GM23248 (cell line): Measurements from ENCODE around the gene MAP2. TPM values are rescaled to one million over a fixed set of nuclear protein-coding genes. Genes with fewer than 3 reads are reported as not detected.

Source experiments
- DNase-seq: peaks from one replicate; pipeline ENCODE4 v3.0.0-alpha.2; 2015
- H2AFZ ChIP-seq: fragments of 200-600 bp; sonication (generic); 2 replicates; pipeline ENCODE4 v1.6.1; 2016; ENCODE audit warnings: antibody characterized with exemption
- H3F3A ChIP-seq: fragments of 200-600 bp; sonication (generic); 2 replicates; pipeline ENCODE4 v1.6.1; 2016; ENCODE audit warnings: mild to moderate bottlenecking, antibody characterized with exemption, mixed run types; ENCODE audit not compliant: insufficient read depth
- H3K27ac ChIP-seq: fragments of 200-600 bp; sonication (generic); 2 replicates; pipeline ENCODE4 v1.5.1; 2016; ENCODE audit warnings: mild to moderate bottlenecking
- H3K27me3 ChIP-seq: fragments of 200-600 bp; sonication (generic); replicated peaks from 2 replicates; pipeline ENCODE4 v1.6.1; 2016; ENCODE audit warnings: mild to moderate bottlenecking; ENCODE audit not compliant: insufficient read depth
- H3K36me3 ChIP-seq: fragments of 200-600 bp; sonication (generic); 2 replicates; pipeline ENCODE4 v1.6.1; 2016; ENCODE audit warnings: low read depth, mild to moderate bottlenecking
- H3K4me1 ChIP-seq: fragments of 200-600 bp; sonication (generic); 2 replicates; pipeline ENCODE4 v1.6.1; 2016; ENCODE audit warnings: mild to moderate bottlenecking; ENCODE audit not compliant: insufficient read depth
- H3K4me2 ChIP-seq: fragments of 200-600 bp; sonication (generic); one replicate; pipeline ENCODE4 v1.6.1; 2016; ENCODE audit warnings: mild to moderate bottlenecking; ENCODE audit not compliant: unreplicated experiment
- H3K4me3 ChIP-seq: fragments of 200-600 bp; sonication (generic); 2 replicates; pipeline ENCODE4 v1.5.1; 2016; ENCODE audit warnings: mild to moderate bottlenecking
- H3K79me2 ChIP-seq: fragments of 200-600 bp; sonication (generic); 2 replicates; pipeline ENCODE4 v1.6.1; 2016; ENCODE audit warnings: mild to moderate bottlenecking; ENCODE audit not compliant: insufficient read depth
- H3K9ac ChIP-seq: fragments of 200-600 bp; sonication (generic); 2 replicates; pipeline ENCODE4 v1.6.1; 2016; ENCODE audit warnings: mild to moderate bottlenecking
- H3K9me2 ChIP-seq: fragments of 200-600 bp; sonication (generic); 2 replicates; pipeline ENCODE4 v1.6.1; 2016; ENCODE audit warnings: mixed run types, mild to moderate bottlenecking, moderate library complexity; ENCODE audit not compliant: insufficient read depth
- H3K9me3 ChIP-seq: fragments of 200-600 bp; sonication (generic); one replicate; pipeline ENCODE4 v1.6.1; 2017; ENCODE audit warnings: low read depth
- H4K20me1 ChIP-seq: fragments of 200-600 bp; sonication (generic); 2 replicates; pipeline ENCODE4 v1.6.0; 2016; ENCODE audit not compliant: insufficient read depth
- EZH2 ChIP-seq: fragments of 200-600 bp; sonication (generic); IDR thresholded peaks from 2 replicates; pipeline ENCODE4 v1.6.1; 2018; ENCODE audit warnings: antibody characterized with exemption, mild to moderate bottlenecking; ENCODE audit not compliant: insufficient read depth, poor library complexity, severe bottlenecking
- EZH2phosphoT487 ChIP-seq: fragments of 200-600 bp; sonication (generic); IDR thresholded peaks from 2 replicates; pipeline ENCODE4 v1.6.1; 2018; ENCODE audit warnings: antibody characterized with exemption, moderate library complexity, mild to moderate bottlenecking, low read depth; ENCODE audit not compliant: insufficient read depth
- whole genome bisulfite sequencing, 2 experiments: methylation state at CpG; one replicate each; pipeline ENCODE4 v1.1.6; 2015 to 2017; ENCODE audit warnings: low lambda C conversion rate in 2 of 2, low coverage in 1 of 2; ENCODE audit errors: missing lambda C conversion rate in 2 of 2; 5-methylcytosine and 5-hydroxymethylcytosine counted together
- in situ Hi-C: fragments of 300-500 bp; cut with MboI; formaldehyde crosslinking; loops from 2 replicates; pipeline ENCODE4 v1.15.0; 2020
- polyA plus RNA-seq: library from polyadenylated mRNA; unstranded; fragments of >200 nt; fragmentation: Nextera tagmentation; extraction: Ambion mirVana; gene quantifications from 2 replicates; pipeline ENCODE4 v1.2.1, GENCODE V29; 2016
- total RNA-seq: library from RNA; depleted of rRNA; stranded (reverse); fragments of >200 nt; shearing (Covaris generic); gene quantifications from 2 replicates; pipeline ENCODE4 v1.2.3, GENCODE V29; 2014

The MAP2 gene
- total and polyA plus RNA-seq, 2 experiments from 2014 or later, result 1.1 to 7.6 TPM

- Histone ChIP-seq H3K79me2 (no peaks in the 10 kb centered on the region), H3K9me3 (no peaks in the 10 kb centered on the region), H3K9ac (no peak overlapping the region), H3K9me2 (no peaks in the 10 kb centered on the region), H3F3A (peaks cover 2% of the 10 kb centered on the region; the same call in 1 of the 2 replicates), H3K27ac (no peak overlapping the region), H3K36me3 (no peaks in the 10 kb centered on the region), H2AFZ (no peak overlapping the region), H3K27me3 (no peaks in the 10 kb centered on the region), H3K4me3 (no peak overlapping the region), H4K20me1 (no peaks in the 10 kb centered on the region), H3K4me1 (peaks cover 1% of the 10 kb centered on the region), H3K4me2 (no peak overlapping the region)
- in situ Hi-C loops, result no loop called here
- no peak for DNase-seq
- 91 to 96% methylated on average over 1 of the region's 1 CpG for WGBS, 2 experiments
- no peak for TF ChIP-seq EZH2
- TF ChIP-seq EZH2phosphoT487, result no peak
These were observed 256.7 kb downstream of the MAP2 start for GRCh38 chr2:209680596-209680995.

GRCh38 chr2:209681201-209681735, 257.4 kb downstream of the MAP2 start:
- Histone ChIP-seq H3K36me3 (no peaks in the 10 kb centered on the region), H3K4me3 (no peak overlapping the region), H3K9me3 (no peaks in the 10 kb centered on the region), H3K9ac (no peak overlapping the region), H2AFZ (no peak overlapping the region), H3K9me2 (no peaks in the 10 kb centered on the region), H3K4me2 (no peak overlapping the region), H3K79me2 (no peaks in the 10 kb centered on the region), H3F3A (peaks cover 9% of the 10 kb centered on the region; the same call in 1 of the 2 replicates), H3K4me1 (peaks cover 8% of the 10 kb centered on the region), H3K27ac (no peak overlapping the region), H3K27me3 (no peaks in the 10 kb centered on the region), H4K20me1 (no peaks in the 10 kb centered on the region)
- TF ChIP-seq EZH2, result no peak
- TF ChIP-seq EZH2phosphoT487, result no peak
- DNase-seq, result no peak
- in situ Hi-C loops, result no loop called here
- WGBS, 2 experiments, result 88 to 92% methylated on average over 1 of the region's 1 CpG

DNA sequence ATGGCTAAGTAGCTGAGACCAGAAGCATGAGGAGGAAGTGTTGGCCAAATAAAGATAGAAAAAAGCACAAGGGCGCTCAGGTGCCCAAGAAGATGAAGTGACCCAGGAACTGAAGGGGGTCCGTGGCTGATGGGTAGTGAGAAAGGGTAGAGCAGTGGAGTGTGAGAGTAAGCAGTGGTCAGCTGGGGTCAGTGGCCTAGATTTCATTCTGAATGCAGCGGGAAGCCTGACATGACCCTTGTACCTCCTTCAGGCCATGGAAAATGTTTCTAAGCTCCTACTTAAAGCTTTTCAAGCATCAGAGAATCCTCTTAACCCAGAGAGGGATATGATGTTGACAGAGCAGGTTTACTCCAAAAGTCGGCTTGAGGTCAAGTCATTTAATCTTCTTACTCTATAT, 258.8 kb downstream of the MAP2 start:
- Histone ChIP-seq H3K4me3 (no peak overlapping the region), H3K36me3 (no peaks in the 10 kb centered on the region), H4K20me1 (no peaks in the 10 kb centered on the region), H3K4me1 (peaks cover 22% of the 10 kb centered on the region), H3K9ac (no peak overlapping the region), H3K27me3 (no peaks in the 10 kb centered on the region), H3K9me3 (no peaks in the 10 kb centered on the region), H2AFZ (no peak overlapping the region), H3K27ac (no peak overlapping the region), H3K79me2 (no peaks in the 10 kb centered on the region), H3K4me2 (no peak overlapping the region), H3K9me2 (no peaks in the 10 kb centered on the region), H3F3A (peaks cover 12% of the 10 kb centered on the region; the same call in 1 of the 2 replicates)
- in situ Hi-C loops, result no loop called here
- WGBS, 2 experiments, result 82 to 85% methylated on average over 4 of the region's 4 CpGs
- TF ChIP-seq EZH2, result no peak
- no peak for TF ChIP-seq EZH2phosphoT487
- DNase-seq, result no peak

DNA sequence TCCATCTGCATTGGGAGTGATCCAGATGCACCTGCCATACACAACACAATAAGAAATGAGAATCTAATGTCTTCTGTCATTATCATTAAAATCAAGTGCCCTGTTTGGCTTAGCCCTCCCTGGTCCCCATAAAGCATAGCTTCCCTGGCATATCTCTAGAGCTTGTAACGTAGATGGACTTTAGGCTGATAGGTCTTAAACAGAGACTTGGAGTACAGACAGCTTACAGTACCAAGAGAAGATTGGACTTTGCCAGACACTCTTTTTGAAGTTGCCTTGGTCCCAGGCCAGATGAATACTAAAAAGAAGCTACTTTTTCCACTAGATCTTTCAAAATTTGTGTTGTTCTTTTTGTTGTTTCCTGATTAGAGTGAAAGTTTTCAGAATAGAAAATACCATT, 261.5 kb downstream of the MAP2 start:
- WGBS, 2 experiments, result 81% methylated on average over 1 of the region's 1 CpG
- no peak for TF ChIP-seq EZH2phosphoT487
- no peak for TF ChIP-seq EZH2
- no peaks in the 10 kb centered on the region for H4K20me1 ChIP-seq
- H3F3A ChIP-seq, result peaks cover 23% of the 10 kb centered on the region
- no peak overlapping the region for H3K27ac ChIP-seq
- no peaks in the 10 kb centered on the region for H3K9me3 ChIP-seq
- H3K4me1 ChIP-seq, result peaks cover 34% of the 10 kb centered on the region
- in situ Hi-C loops, result no loop called here
- no peak overlapping the region for H3K9ac ChIP-seq
- H3K4me3 ChIP-seq, result no peak overlapping the region
- no peaks in the 10 kb centered on the region for H3K27me3 ChIP-seq
- no peaks in the 10 kb centered on the region for H3K79me2 ChIP-seq
- H2AFZ ChIP-seq, result no peak overlapping the region; the same call in 1 of the 2 replicates
- no peaks in the 10 kb centered on the region for H3K36me3 ChIP-seq
- no peaks in the 10 kb centered on the region for H3K9me2 ChIP-seq
- DNase-seq, result no peak
- no peak overlapping the region for H3K4me2 ChIP-seq

DNA sequence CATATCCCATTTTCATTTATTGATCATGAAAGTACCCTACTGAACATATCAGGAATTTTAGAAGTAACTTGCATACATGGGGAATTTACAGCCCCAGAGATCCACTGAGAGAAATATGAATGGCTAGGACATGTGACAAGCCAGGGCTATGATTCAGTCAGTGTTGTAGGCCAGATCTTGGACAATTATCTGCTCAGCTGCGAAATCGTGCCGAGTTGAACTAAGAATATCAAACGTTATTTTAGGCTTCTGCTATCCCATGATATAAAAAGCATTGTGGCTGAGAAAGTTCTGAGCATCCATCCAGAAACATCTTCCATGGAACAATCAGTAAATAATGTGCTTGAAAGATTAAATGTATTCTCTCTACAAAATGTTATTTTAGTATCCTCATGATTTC, 262.1 kb downstream of the MAP2 start:
- peak; percentile 71 for DNase-seq
- peaks cover 34% of the 10 kb centered on the region for H3K4me1 ChIP-seq
- H3K4me3 ChIP-seq, result no peak overlapping the region
- peaks cover 23% of the 10 kb centered on the region for H3F3A ChIP-seq
- H3K4me2 ChIP-seq, result peak overlapping the region; percentile 33
- no peaks in the 10 kb centered on the region for H3K27me3 ChIP-seq
- no peaks in the 10 kb centered on the region for H4K20me1 ChIP-seq
- H3K9ac ChIP-seq, result no peak overlapping the region
- WGBS, 2 experiments, result 1 to 7% methylated on average over 4 of the region's 4 CpGs
- no peak for TF ChIP-seq EZH2
- no peak for TF ChIP-seq EZH2phosphoT487
- no peaks in the 10 kb centered on the region for H3K79me2 ChIP-seq
- H3K27ac ChIP-seq, result no peak overlapping the region
- H3K9me3 ChIP-seq, result no peaks in the 10 kb centered on the region
- no peaks in the 10 kb centered on the region for H3K36me3 ChIP-seq
- in situ Hi-C loops, result no loop called here
- peak overlapping the region; percentile 46; the same call in 1 of the 2 replicates for H2AFZ ChIP-seq
- H3K9me2 ChIP-seq, result no peaks in the 10 kb centered on the region
